ENCODE results near the gene GORAB. TPM values are rescaled to one million over a fixed set of nuclear protein-coding genes. Genes with fewer than 3 reads are reported as not detected.

GORAB gene
- total and polyA plus RNA-seq, 9 of the 15 experiments (the other 6 are each of a cell fraction or from before 2014, with no cell fraction given) = 4.4 to 12.9 (median 8.9) TPM

GRCh38 chr1:170503665-170504064 lies 28.3 kb upstream of the GORAB start:
- Histone ChIP-seq H3K9me3 (replicated peaks; ENCODE audit: control insufficient read depth, insufficient read depth, low read depth, low read length) (no peaks in the 10 kb centered on the region), H3K36me3 (ENCODE audit: control insufficient read depth, insufficient read depth, low read length) (no peaks in the 10 kb centered on the region), H3K27me3 (ENCODE audit: control insufficient read depth in 2 of 2, insufficient read depth in 2 of 2, low read length in 2 of 2) (no peaks in the 10 kb centered on the region), H3K9ac (ENCODE audit: insufficient read depth in 1 of 2, low read depth in 2 of 2, low read length in 2 of 2) (no peak overlapping the region), H3K79me2 (ENCODE audit: control insufficient read depth, insufficient read depth, low read length) (no peaks in the 10 kb centered on the region), H4K20me1 (replicated peaks; ENCODE audit: control insufficient read depth, insufficient read depth, low read length) (no peaks in the 10 kb centered on the region), H2AFZ (ENCODE audit: low read depth, low read length) (no peak overlapping the region), H3K9me1 (ENCODE audit: control insufficient read depth, insufficient read depth, low read length) (no peaks in the 10 kb centered on the region), H3K4me2 (ENCODE audit: insufficient read depth, low read length) (no peak overlapping the region), H3K4me3 (no peak overlapping the region), H3K27ac (ENCODE audit: extremely low read depth, low read depth, low read length) (no peak overlapping the region), H3K4me1 (replicated peaks in 1 of 2; ENCODE audit: control insufficient read depth in 2 of 2, insufficient read depth in 2 of 2, low read length in 2 of 2) (no peaks in the 10 kb centered on the region)
- BruUV-seq (replicated peaks) = no TSS peak
- DNase-seq (ENCODE audit: extremely low read depth in 1 of 4, low spot score in 3 of 4) (no peak), FAIRE-seq (no peak), ATAC-seq (no peak)
- ChIA-PET CTCF (ENCODE audit: low intra/inter-chr PET ratio) (no interaction called here), POLR2A (no interaction called here)
- WGBS (ENCODE audit: insufficient coverage, low coverage, missing lambda C conversion rate) = 0% methylated on average over 1 of the region's 1 CpG
- in situ Hi-C loops (cut with MboI) (no loop called here), intact Hi-C loops (cut with micrococcal nuclease) (no loop called here)
- TF ChIP-seq TRIM28 (IDR thresholded peaks at IDR 0.05) (no peak), TCF7L2 (IDR thresholded peaks at IDR 0.05; ENCODE audit: low read depth, low read length) (no peak), SMARCA4 (IDR thresholded peaks at IDR 0.05) (no peak), ETS2 (tag; IDR thresholded peaks at IDR 0.05; ENCODE audit: borderline replicate concordance, poor library complexity, severe bottlenecking) (no peak)

DNA sequence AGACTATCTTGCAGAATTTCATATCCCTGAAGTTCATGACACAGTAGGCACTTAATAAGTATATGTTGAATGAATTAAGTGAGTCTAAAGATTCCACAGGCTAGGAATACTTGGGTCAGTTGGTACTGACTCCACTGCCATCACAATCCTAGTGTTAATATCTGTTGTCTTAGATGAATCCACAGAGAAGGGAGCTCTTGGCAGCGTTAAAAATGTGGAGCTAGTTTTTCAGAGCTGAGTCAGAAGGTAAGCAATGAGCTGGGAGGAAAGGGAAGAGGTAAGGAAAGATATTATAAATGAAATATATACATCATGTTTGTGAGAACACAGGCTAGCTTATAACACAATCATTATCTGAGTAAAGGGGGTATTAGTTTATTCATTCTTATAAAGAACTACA lies 21.8 kb upstream of the GORAB start:
- CTCF ChIA-PET (ENCODE audit: low intra/inter-chr PET ratio) = no interaction called here
- Histone ChIP-seq H3K9me1 (ENCODE audit: control insufficient read depth, insufficient read depth, low read length) (no peaks in the 10 kb centered on the region), H3K79me2 (ENCODE audit: control insufficient read depth, insufficient read depth, low read length) (no peaks in the 10 kb centered on the region), H3K27ac (ENCODE audit: extremely low read depth, low read depth, low read length) (no peak overlapping the region), H3K4me1 (replicated peaks in 1 of 2; ENCODE audit: control insufficient read depth in 2 of 2, insufficient read depth in 2 of 2, low read length in 2 of 2) (no peaks in the 10 kb centered on the region), H3K4me3 (no peak overlapping the region), H2AFZ (ENCODE audit: low read depth, low read length) (no peak overlapping the region), H3K4me2 (ENCODE audit: insufficient read depth, low read length) (no peak overlapping the region), H3K36me3 (ENCODE audit: control insufficient read depth, insufficient read depth, low read length) (no peaks in the 10 kb centered on the region), H3K27me3 (ENCODE audit: control insufficient read depth in 2 of 2, insufficient read depth in 2 of 2, low read length in 2 of 2) (no peaks in the 10 kb centered on the region), H3K9ac (ENCODE audit: insufficient read depth in 1 of 2, low read depth in 2 of 2, low read length in 2 of 2) (no peak overlapping the region), H3K9me3 (replicated peaks; ENCODE audit: control insufficient read depth, insufficient read depth, low read depth, low read length) (no peaks in the 10 kb centered on the region), H4K20me1 (replicated peaks; ENCODE audit: control insufficient read depth, insufficient read depth, low read length) (no peaks in the 10 kb centered on the region)
- ATAC-seq (no peak), FAIRE-seq (no peak), DNase-seq (ENCODE audit: extremely low read depth in 1 of 4, low spot score in 3 of 4) (no peak)
- intact Hi-C loops (cut with micrococcal nuclease) (no loop called here), in situ Hi-C loops (cut with MboI) (no loop called here)
- no TSS peak for BruUV-seq (replicated peaks)
- TF ChIP-seq, protein P1, sequence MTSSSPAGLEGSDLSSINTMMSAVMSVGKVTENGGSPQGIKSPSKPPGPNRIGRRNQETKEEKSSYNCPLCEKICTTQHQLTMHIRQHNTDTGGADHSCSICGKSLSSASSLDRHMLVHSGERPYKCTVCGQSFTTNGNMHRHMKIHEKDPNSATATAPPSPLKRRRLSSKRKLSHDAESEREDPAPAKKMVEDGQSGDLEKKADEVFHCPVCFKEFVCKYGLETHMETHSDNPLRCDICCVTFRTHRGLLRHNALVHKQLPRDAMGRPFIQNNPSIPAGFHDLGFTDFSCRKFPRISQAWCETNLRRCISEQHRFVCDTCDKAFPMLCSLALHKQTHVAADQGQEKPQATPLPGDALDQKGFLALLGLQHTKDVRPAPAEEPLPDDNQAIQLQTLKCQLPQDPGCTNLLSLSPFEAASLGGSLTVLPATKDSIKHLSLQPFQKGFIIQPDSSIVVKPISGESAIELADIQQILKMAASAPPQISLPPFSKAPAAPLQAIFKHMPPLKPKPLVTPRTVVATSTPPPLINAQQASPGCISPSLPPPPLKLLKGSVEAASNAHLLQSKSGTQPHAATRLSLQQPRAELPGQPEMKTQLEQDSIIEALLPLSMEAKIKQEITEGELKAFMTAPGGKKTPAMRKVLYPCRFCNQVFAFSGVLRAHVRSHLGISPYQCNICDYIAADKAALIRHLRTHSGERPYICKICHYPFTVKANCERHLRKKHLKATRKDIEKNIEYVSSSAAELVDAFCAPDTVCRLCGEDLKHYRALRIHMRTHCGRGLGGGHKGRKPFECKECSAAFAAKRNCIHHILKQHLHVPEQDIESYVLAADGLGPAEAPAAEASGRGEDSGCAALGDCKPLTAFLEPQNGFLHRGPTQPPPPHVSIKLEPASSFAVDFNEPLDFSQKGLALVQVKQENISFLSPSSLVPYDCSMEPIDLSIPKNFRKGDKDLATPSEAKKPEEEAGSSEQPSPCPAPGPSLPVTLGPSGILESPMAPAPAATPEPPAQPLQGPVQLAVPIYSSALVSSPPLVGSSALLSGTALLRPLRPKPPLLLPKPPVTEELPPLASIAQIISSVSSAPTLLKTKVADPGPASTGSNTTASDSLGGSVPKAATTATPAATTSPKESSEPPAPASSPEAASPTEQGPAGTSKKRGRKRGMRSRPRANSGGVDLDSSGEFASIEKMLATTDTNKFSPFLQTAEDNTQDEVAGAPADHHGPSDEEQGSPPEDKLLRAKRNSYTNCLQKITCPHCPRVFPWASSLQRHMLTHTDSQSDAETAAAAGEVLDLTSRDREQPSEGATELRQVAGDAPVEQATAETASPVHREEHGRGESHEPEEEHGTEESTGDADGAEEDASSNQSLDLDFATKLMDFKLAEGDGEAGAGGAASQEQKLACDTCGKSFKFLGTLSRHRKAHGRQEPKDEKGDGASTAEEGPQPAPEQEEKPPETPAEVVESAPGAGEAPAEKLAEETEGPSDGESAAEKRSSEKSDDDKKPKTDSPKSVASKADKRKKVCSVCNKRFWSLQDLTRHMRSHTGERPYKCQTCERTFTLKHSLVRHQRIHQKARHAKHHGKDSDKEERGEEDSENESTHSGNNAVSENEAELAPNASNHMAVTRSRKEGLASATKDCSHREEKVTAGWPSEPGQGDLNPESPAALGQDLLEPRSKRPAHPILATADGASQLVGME (CRISPR knock-in tag; IDR thresholded peaks at IDR 0.05) = no peak
- no peak for TF ChIP-seq ZNF507 (tag; conservative IDR thresholded peaks at IDR 0.05)
- TF ChIP-seq ZHX1 (conservative IDR thresholded peaks at IDR 0.05; ENCODE audit: low read length) = no peak
- TF ChIP-seq ZNF668 (CRISPR knock-in tag; IDR thresholded peaks at IDR 0.05) = no peak
- no peak for TF ChIP-seq SMAD1 (IDR thresholded peaks at IDR 0.05; ENCODE audit: low read depth, low read length, partially characterized antibody)
- 0% methylated on average over 1 of the region's 1 CpG for WGBS (ENCODE audit: insufficient coverage, low coverage, missing lambda C conversion rate)
- POLR2A ChIA-PET = no interaction called here

Measured in K562 (cell line).